Activated T-cell treated with anti-CD3 and anti-CD28 coated beads for 48 hours (primary cell): ENCODE data around the gene LRRC63.

Experiments
- DNase-seq: peaks from one replicate; pipeline ENCODE4 v3.0.0-alpha.2; 2020; ENCODE audit warnings: low read depth

LRRC63 gene

DNA sequence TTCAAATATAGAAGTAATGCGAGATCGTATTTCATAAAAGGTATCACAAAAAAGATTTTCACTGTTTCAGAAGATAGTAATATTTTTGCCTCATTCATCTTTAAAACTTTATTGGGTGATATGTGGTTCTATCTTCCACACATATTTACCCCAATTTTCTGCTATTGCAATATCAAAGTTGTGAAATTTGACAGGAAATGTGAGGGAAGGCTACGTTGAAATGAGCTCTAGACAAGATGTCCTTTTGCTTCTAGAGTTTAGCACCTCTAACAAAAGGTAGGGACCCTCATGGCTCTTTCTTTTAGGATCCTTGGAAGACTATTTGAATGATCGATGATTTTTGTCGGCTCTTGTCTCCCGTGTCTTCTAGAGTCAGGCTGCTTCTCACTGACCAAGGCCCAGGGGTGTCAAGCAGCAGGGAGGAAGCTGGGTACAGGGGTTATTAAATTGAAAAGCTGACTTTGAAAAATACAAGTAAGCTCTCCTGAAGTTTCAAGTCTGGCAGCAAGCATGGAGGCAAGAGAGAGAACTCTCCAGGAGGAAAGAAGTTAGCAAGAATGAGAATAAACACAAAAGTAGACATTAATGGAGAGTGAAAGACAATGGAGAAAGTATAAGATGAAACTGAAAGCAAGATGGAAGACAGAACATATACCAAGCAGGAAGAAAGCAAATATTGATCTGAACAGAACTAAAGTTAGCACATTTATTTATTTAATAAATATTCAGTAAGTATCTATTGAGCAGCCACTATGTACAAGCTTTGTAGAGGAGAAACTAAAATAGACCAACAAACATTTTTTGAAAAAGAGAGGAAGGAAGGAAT lies 101.9 kb downstream of the LRRC63 start:
- DNase-seq, result no peak

- no peak for DNase-seq
These were observed 102.9 kb downstream of the LRRC63 start for GRCh38 chr13:46314587-46314986.

- no peak for DNase-seq
These were observed 103.3 kb downstream of the LRRC63 start for GRCh38 chr13:46315036-46315435.

- no peak for DNase-seq
These were observed 103.9 kb downstream of the LRRC63 start for GRCh38 chr13:46315491-46316075.

- no peak for DNase-seq
These were observed 105.4 kb downstream of the LRRC63 start for GRCh38 chr13:46317120-46317519.

GRCh38 chr13:46318986-46319385 lies 107.3 kb downstream of the LRRC63 start:
- no peak for DNase-seq

DNA sequence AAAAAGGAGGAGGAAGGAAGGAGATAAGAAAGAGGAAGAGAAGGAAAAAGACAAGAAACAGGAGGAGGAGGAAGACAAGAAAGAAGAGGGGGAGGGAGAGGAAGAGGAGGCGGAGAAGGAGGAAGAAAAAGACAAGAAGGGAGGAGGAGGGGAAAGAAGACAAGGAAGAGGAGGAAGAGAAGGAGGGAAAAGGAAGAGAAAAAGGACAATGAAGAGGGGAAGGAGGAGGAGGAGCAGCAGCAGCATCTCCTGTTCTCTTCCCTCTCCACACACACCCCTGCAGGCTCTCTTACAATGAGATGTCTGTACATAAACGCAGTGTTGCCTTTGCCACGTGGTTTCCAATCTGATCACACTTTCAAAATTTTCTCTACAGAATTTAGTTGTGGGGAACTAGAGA lies 108.7 kb downstream of the LRRC63 start:
- DNase-seq, result no peak

DNA sequence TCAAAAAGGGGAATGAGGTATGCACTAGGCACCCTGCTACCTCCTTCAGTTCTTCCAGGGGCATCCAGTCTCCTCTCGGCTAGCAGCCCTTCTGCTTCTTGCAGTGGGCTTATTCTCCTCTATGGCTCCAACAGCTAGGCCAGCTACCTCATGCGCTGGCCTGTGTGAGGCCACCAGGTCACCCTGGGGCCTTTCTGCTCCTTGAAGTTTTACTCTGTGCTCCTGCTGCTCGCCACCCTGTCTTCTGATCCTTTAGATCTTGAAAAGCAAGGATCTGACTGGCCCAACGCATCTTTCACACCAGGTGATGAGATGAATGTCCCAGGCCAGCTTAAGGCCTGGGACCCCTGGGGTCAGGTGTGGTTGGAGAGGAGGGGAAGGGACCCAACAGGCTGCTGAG lies 109.1 kb downstream of the LRRC63 start:
- no peak for DNase-seq

DNA sequence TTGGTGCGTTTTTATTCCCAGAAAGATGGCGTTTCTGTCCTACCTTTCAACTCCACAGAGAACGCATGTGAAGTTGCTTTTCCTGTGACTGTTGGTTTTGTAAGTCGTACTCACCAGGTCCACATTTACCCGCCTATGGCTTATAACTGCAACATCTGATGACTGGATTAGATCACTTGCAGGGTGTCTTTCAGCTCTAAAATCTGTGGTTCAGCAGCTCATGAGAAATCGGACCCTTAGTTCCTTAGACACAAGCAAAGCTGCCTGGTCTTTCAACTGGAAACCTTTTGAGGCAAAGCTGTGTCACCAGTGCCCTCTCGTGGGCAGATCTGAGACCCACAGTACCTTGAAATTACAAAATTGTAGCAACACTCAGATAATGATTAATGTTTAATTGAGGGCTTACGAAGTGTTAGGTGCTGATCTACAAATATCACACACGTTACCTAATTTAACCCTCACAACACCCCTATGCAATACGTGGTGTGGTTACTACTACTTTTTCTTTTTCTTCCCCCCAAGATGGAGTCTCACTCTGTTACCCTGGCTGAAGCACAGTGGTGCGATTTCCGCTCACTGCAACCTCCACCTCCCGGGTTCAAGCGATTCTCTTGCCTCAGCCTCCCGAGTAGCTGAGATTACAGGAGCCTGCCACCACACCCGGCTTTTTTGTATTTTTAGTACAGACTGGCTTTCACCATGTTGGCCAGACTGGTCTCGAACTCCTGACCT lies 109.9 kb downstream of the LRRC63 start:
- peak; percentile 59 for DNase-seq

DNA sequence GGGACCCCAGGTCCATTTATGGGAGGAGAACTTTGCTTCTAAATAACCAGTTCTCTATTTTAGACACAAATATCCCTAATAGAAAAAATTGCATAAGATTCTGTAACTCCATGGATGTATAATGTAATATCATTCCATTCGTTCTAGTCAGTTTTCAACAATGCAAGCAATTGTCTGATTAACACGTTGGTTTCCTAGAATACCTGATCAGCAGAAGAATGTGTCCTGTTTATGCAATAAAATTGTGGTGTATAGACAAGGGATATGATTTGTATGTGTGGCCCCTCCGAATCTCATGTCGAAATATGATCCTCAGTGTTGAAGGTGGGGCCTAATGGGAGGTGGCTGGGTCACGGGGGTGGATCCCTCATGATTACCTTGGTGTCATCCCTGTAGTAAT lies 113.2 kb downstream of the LRRC63 start:
- DNase-seq, result no peak
